BE2C (cell line): ENCODE results near the gene TBXA2R.
"Not testable (repeated sequence)": the region's sequence is repeated elsewhere in the genome, so short reads cannot be mapped to it uniquely, and the experiment has no call there.

Source experiments
- DNase-seq: peaks from one replicate; pipeline ENCODE4 v3.0.0-alpha.2; 2020
- H3K27me3 ChIP-seq: fragments of 250-450 bp; sonication (Bioruptor Pico); 2 replicates; pipeline ENCODE4 v1.5.1; 2020; ENCODE audit warnings: mild to moderate bottlenecking
- H3K36me3 ChIP-seq: fragments of 250-450 bp; sonication (Bioruptor Pico); 2 replicates; pipeline ENCODE4 v1.5.1; 2020; ENCODE audit warnings: mild to moderate bottlenecking
- H3K4me1 ChIP-seq: fragments of 250-450 bp; sonication (Bioruptor Pico); 2 replicates; pipeline ENCODE4 v1.5.1; 2020
- H3K4me3 ChIP-seq: 2 replicates; pipeline ENCODE4 v1.5.1; 2011; ENCODE audit warnings: low read depth, low read length
- H3K9me3 ChIP-seq: fragments of 250-450 bp; sonication (Bioruptor Pico); 2 replicates; pipeline ENCODE4 v1.5.1; 2020
- TF ChIP-seq, protein P1 (sequence below): IDR thresholded peaks from 2 replicates; pipeline ENCODE4 v1.5.1; 2012; ENCODE audit warnings: mild to moderate bottlenecking, low read depth, low read length

The TBXA2R gene

DNA sequence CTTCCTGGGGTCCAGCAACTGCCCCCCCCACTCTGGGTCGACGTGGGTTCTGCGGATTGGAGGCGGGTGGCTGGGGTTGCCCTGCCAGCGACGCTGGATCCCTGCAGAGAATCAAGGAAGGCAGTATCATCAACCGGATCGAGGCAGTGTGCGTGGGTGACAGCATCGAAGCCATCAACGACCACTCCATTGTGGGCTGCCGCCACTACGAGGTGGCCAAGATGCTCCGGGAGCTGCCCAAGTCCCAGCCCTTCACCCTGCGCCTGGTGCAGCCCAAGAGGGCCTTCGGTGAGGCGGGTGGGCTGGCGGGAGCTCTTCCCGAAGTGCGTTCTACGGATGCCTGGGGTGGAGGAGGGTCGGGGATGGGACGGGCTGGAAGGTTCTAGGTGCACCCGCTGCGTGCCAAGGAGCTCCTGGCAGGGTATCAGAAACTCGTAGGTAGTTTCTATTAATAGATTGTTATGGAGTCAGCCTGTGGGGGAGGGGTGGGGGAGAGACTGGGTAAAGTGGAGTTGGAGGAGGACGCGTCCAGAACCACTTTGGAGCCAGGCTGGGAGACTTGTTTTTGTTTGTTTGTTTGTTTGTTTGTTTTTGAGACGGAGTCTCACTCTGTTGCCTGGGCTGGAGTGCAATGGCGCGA is 19.8 kb downstream of the TBXA2R start:
- H3K36me3 ChIP-seq: no peaks in the 10 kb centered on the region
- DNase-seq: no peak
- TF ChIP-seq, protein P1, sequence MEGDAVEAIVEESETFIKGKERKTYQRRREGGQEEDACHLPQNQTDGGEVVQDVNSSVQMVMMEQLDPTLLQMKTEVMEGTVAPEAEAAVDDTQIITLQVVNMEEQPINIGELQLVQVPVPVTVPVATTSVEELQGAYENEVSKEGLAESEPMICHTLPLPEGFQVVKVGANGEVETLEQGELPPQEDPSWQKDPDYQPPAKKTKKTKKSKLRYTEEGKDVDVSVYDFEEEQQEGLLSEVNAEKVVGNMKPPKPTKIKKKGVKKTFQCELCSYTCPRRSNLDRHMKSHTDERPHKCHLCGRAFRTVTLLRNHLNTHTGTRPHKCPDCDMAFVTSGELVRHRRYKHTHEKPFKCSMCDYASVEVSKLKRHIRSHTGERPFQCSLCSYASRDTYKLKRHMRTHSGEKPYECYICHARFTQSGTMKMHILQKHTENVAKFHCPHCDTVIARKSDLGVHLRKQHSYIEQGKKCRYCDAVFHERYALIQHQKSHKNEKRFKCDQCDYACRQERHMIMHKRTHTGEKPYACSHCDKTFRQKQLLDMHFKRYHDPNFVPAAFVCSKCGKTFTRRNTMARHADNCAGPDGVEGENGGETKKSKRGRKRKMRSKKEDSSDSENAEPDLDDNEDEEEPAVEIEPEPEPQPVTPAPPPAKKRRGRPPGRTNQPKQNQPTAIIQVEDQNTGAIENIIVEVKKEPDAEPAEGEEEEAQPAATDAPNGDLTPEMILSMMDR: no peak
- no peaks in the 10 kb centered on the region for H3K4me1 ChIP-seq
- no peaks in the 10 kb centered on the region; the same call in 1 of the 2 replicates for H3K9me3 ChIP-seq
- no peak overlapping the region for H3K4me3 ChIP-seq
- H3K27me3 ChIP-seq: peaks cover 46% of the 10 kb centered on the region

DNA sequence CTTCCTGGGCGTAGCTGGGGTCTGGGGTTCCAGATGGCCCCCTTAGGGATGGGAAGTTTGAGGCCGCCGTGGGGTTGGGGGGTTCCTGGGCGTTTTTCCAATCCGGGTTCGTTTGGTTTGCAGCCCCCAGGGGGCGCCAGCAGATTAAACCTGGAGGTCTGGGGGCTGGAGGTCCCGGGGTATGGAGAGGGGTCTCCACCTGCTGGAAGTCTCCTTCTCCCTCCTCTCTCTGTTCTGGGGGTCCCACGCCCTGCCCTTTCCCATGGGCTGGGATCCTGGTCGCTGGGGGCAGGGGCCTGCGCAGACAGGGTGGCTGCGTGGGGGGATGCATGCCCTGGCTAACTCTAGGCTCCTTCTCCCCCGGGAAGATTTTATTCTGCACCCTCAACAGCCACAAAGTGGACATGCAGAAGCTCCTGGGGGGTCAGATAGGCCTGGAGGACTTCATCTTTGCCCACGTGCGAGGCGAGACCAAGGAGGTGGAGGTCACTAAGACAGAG is 20.5 kb downstream of the TBXA2R start:
- TF ChIP-seq, protein P1: peak; percentile 65
- no peak overlapping the region for H3K4me3 ChIP-seq
- H3K27me3 ChIP-seq: peaks cover 46% of the 10 kb centered on the region
- peak; percentile 55 for DNase-seq
- no peaks in the 10 kb centered on the region for H3K36me3 ChIP-seq
- no peaks in the 10 kb centered on the region for H3K4me1 ChIP-seq
- no peaks in the 10 kb centered on the region; the same call in 1 of the 2 replicates for H3K9me3 ChIP-seq

DNA sequence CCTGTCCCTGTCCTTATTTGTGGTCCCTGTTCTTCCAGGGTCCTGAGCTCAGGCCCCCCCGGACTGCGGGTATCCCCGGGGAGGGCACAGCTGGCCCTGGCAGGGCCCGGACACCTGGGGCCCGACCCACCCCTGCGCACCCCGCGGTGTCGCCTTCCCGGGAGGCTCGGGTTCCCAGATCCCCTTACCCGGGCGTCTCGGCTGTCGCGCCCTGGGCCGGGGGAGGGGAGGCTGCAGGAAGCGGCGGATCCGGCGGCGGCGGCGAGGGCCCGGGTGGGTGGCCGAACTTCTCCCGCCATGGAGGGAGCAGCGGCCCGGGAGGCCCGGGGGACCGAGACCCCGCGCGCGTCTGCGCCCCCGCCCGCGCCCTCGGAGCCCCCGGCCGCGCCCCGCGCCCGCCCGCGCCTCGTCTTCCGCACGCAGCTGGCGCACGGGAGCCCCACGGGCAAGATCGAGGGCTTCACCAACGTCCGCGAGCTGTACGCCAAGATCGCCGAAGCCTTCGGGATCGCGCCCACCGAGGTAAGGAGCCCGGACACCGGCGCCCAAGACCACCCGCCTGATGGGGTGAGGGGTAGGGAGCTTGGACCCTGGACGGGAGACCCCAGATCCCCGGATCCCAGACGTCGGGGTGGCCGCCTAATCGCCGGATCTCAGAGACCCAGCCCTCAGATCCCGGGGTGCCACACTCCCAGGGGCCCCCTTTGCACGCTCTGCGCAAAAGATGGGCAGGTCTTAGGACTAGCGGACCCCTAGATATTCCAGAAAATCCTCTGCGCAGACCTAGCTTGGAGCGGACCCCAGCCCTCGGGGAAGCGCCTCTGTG is 21.2 kb downstream of the TBXA2R start, which contains the start of gene GIPC3:
GIPC3 (plus strand) TSS at position 178 of the 826 bp plus-strand sequence; CDS start at position 298, 120 bp downstream.
- Histone ChIP-seq H3K4me3 (no peak within 1 kb of the TSS), H3K4me1 (no peaks in the 10 kb centered on the region; the same call in 1 of the 2 replicates), H3K9me3 (no peaks in the 10 kb centered on the region; the same call in 1 of the 2 replicates), H3K36me3 (no peaks in the 10 kb centered on the region), H3K27me3 (peaks cover 46% of the 10 kb centered on the region)
- TF ChIP-seq, protein P1: no peak
- no peak for DNase-seq

DNA sequence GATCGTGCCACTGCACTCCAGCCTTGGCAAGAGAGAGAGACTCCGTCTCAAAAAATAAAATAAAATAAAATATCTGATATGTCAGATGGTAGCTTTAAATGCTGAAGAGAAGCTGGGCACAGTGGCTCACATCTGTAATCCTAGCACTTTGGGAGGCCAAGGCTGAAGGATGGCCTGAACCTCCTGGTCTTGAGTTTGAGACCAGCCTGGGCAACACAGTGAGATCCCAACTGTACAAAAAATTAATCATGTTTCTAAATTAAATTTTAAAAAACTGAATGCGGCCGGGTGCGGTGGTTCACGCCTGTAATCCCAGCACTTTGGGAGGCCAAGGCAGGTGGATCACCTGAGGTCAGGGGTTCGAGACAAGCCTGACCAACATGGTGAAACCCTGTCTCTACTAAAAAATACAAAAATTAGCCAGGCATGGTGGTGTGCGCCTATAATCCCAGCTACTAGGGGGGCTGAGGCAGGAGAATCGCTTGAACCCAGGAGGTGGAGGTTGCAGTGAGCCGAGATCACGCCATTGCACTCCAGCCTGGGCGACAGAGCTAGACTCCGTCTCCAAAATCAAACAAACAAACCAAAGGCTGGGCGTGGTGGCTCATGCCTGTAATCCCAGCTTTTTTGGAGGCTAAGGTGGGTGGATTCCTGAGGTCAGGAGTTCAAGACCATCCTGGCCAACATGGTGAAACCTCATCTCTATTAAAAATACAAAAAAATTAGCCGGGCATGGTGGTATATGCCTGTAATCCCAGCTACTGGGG is 22.5 kb downstream of the TBXA2R start:
- H3K4me1 ChIP-seq, H3K4me3 ChIP-seq, H3K36me3 ChIP-seq, H3K9me3 ChIP-seq, DNase-seq: not testable (repeated sequence)
- peaks cover 45% of the 10 kb centered on the region for H3K27me3 ChIP-seq

DNA sequence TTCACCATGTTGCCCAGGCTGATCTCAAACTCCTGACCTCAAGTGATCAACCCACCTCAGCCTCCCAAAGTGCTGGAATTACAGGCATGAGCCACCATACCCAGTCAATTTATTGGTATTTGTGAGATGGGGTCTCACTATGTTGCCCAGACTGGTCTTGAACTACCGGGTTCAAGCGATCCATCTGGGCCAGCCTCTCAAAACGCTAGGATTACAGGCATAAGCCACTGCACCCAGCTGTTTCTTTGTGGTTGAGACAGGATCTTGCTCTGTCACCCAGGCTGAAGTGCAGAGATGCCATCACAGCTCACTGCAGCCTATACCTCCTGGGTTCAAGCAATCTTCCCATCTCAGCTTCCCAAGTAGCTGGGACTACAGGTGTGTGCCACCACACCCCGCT is 24.9 kb downstream of the TBXA2R start:
- H3K27me3 ChIP-seq: peaks cover 35% of the 10 kb centered on the region
- H3K4me3 ChIP-seq, DNase-seq, H3K9me3 ChIP-seq, H3K4me1 ChIP-seq, H3K36me3 ChIP-seq: not testable (repeated sequence)

DNA sequence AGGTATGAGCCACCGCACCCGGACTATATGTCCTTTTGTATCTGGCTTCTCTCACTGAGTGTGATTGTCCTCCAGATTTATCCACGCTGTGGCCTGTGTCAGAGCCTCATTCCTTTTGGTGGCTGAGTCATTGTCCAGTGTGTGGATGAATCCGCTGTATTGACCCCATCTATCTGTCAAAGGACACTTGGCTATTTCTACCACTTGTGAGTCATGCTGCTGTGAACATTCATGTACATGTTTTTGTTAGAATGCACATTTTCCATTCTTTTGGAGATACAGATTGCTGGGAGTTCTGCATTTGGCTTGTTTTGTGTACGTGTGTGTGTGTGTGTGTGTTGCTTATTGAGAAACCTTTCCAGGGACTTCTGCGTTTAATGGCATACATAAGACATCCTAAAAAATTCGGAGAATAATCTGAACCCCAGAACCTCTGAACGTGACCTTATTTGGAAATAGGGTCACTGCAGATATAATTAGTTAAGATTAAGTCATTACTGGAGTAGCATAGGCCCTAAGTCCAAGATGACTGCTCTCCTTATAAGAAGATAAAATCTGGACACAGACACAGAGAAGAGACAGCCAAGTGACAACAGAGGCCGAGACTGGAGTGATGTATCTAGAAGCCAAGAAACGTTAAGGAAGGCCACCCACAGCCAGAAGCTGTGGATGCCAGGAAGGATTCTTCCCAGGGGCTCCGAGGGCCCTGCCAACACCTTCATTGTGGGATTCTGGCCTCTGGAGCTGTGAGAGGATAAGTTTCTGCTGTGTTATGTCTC is 26.3 kb downstream of the TBXA2R start:
- Histone ChIP-seq H3K27me3 (peaks cover 20% of the 10 kb centered on the region), H3K36me3 (peaks cover 1% of the 10 kb centered on the region; the same call in 1 of the 2 replicates), H3K4me1 (peaks cover 10% of the 10 kb centered on the region), H3K9me3 (no peaks in the 10 kb centered on the region), H3K4me3 (no peak overlapping the region)
- DNase-seq: no peak
- TF ChIP-seq, protein P1: no peak
